GM23248 (cell line): ENCODE data around the gene SLIT2. TPM values are rescaled to one million over a fixed set of nuclear protein-coding genes. Genes with fewer than 3 reads are reported as not detected.

Experiments
- DNase-seq: peaks from one replicate; pipeline ENCODE4 v3.0.0-alpha.2; 2015
- H2AFZ ChIP-seq: fragments of 200-600 bp; sonication (generic); 2 replicates; pipeline ENCODE4 v1.6.1; 2016; ENCODE audit warnings: antibody characterized with exemption
- H3F3A ChIP-seq: fragments of 200-600 bp; sonication (generic); 2 replicates; pipeline ENCODE4 v1.6.1; 2016; ENCODE audit warnings: mild to moderate bottlenecking, antibody characterized with exemption, mixed run types; ENCODE audit not compliant: insufficient read depth
- H3K27ac ChIP-seq: fragments of 200-600 bp; sonication (generic); 2 replicates; pipeline ENCODE4 v1.5.1; 2016; ENCODE audit warnings: mild to moderate bottlenecking
- H3K27me3 ChIP-seq: fragments of 200-600 bp; sonication (generic); replicated peaks from 2 replicates; pipeline ENCODE4 v1.6.1; 2016; ENCODE audit warnings: mild to moderate bottlenecking; ENCODE audit not compliant: insufficient read depth
- H3K36me3 ChIP-seq: fragments of 200-600 bp; sonication (generic); 2 replicates; pipeline ENCODE4 v1.6.1; 2016; ENCODE audit warnings: low read depth, mild to moderate bottlenecking
- H3K4me1 ChIP-seq: fragments of 200-600 bp; sonication (generic); 2 replicates; pipeline ENCODE4 v1.6.1; 2016; ENCODE audit warnings: mild to moderate bottlenecking; ENCODE audit not compliant: insufficient read depth
- H3K4me2 ChIP-seq: fragments of 200-600 bp; sonication (generic); one replicate; pipeline ENCODE4 v1.6.1; 2016; ENCODE audit warnings: mild to moderate bottlenecking; ENCODE audit not compliant: unreplicated experiment
- H3K4me3 ChIP-seq: fragments of 200-600 bp; sonication (generic); 2 replicates; pipeline ENCODE4 v1.5.1; 2016; ENCODE audit warnings: mild to moderate bottlenecking
- H3K79me2 ChIP-seq: fragments of 200-600 bp; sonication (generic); 2 replicates; pipeline ENCODE4 v1.6.1; 2016; ENCODE audit warnings: mild to moderate bottlenecking; ENCODE audit not compliant: insufficient read depth
- H3K9ac ChIP-seq: fragments of 200-600 bp; sonication (generic); 2 replicates; pipeline ENCODE4 v1.6.1; 2016; ENCODE audit warnings: mild to moderate bottlenecking
- H3K9me2 ChIP-seq: fragments of 200-600 bp; sonication (generic); 2 replicates; pipeline ENCODE4 v1.6.1; 2016; ENCODE audit warnings: mixed run types, mild to moderate bottlenecking, moderate library complexity; ENCODE audit not compliant: insufficient read depth
- H3K9me3 ChIP-seq: fragments of 200-600 bp; sonication (generic); one replicate; pipeline ENCODE4 v1.6.1; 2017; ENCODE audit warnings: low read depth
- H4K20me1 ChIP-seq: fragments of 200-600 bp; sonication (generic); 2 replicates; pipeline ENCODE4 v1.6.0; 2016; ENCODE audit not compliant: insufficient read depth
- EZH2 ChIP-seq: fragments of 200-600 bp; sonication (generic); IDR thresholded peaks from 2 replicates; pipeline ENCODE4 v1.6.1; 2018; ENCODE audit warnings: antibody characterized with exemption, mild to moderate bottlenecking; ENCODE audit not compliant: insufficient read depth, poor library complexity, severe bottlenecking
- EZH2phosphoT487 ChIP-seq: fragments of 200-600 bp; sonication (generic); IDR thresholded peaks from 2 replicates; pipeline ENCODE4 v1.6.1; 2018; ENCODE audit warnings: antibody characterized with exemption, moderate library complexity, mild to moderate bottlenecking, low read depth; ENCODE audit not compliant: insufficient read depth
- WGBS, 2 experiments: methylation state at CpG; one replicate each; pipeline ENCODE4 v1.1.6; 2015 to 2017; ENCODE audit warnings: low lambda C conversion rate in 2 of 2, low coverage in 1 of 2; ENCODE audit errors: missing lambda C conversion rate in 2 of 2; 5-methylcytosine and 5-hydroxymethylcytosine counted together
- in situ Hi-C: fragments of 300-500 bp; cut with MboI; formaldehyde crosslinking; loops from 2 replicates; pipeline ENCODE4 v1.15.0; 2020
- polyA plus RNA-seq: library from polyadenylated mRNA; unstranded; fragments of >200 nt; fragmentation: Nextera tagmentation; extraction: Ambion mirVana; gene quantifications from 2 replicates; pipeline ENCODE4 v1.2.1, GENCODE V29; 2016
- total RNA-seq: library from RNA; depleted of rRNA; stranded (reverse); fragments of >200 nt; shearing (Covaris generic); gene quantifications from 2 replicates; pipeline ENCODE4 v1.2.3, GENCODE V29; 2014; rRNA removed

Gene SLIT2
- 23.0 and 24.9 TPM in 2 replicates for total RNA-seq
- polyA plus RNA-seq = 43.9 and 50.8 TPM in 2 replicates

- in situ Hi-C loops = loop anchor here (10.0 kb wide), 1 partner anchor 1017 kb away; no protein-coding TSS in a partner anchor
- peaks cover 29% of the 10 kb centered on the region for H3F3A ChIP-seq
- H3K9me2 ChIP-seq = no peaks in the 10 kb centered on the region
- TF ChIP-seq EZH2phosphoT487 (no peak), EZH2 (no peak)
- 2% methylated on average over 28 to 80 of the region's 85 CpGs for WGBS, 2 experiments
- no peaks in the 10 kb centered on the region for H3K9me3 ChIP-seq
- H3K27ac ChIP-seq = peak within 1 kb of the TSS; percentile 44
- no peaks in the 10 kb centered on the region for H3K36me3 ChIP-seq
- no peaks in the 10 kb centered on the region for H4K20me1 ChIP-seq
- peak within 1 kb of the TSS; percentile 77 for H3K9ac ChIP-seq
- peaks cover 49% of the 10 kb centered on the region for H3K79me2 ChIP-seq
- no peaks in the 10 kb centered on the region for H3K27me3 ChIP-seq
- H3K4me3 ChIP-seq = peak within 1 kb of the TSS; percentile 82
- DNase-seq = peak; percentile 88
- peak within 1 kb of the TSS; percentile 99 for H3K4me2 ChIP-seq
- peak within 1 kb of the TSS; percentile 85 for H2AFZ ChIP-seq
- peaks cover 34% of the 10 kb centered on the region for H3K4me1 ChIP-seq
These were observed at the start of gene SLIT2 for GRCh38 chr4:20251796-20252655. TSS of gene SLIT2 (plus strand) at chr4:20251905. CDS start at chr4:20253816, 1,911 bp downstream.

DNA sequence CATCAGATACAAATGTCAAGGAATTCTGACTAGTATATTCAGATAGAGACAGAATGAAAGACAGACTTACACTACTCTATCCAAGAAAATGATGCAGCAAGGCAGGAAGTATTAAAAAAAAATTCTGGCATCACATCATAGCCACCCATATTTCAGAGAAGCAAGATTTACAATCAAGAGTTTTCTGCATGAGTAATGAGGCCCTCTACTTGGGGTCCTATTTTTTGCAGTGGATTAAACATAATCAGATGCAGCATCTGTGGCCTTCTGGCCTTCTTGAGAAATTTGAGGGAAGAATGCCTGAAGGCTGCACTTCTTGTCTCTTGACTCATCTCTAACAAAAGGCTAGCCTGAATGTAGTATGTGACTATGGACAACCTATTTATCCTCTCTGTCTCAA lies 48.2 kb upstream of the SLIT2 start:
- no peak overlapping the region for H3K4me3 ChIP-seq
- H3K36me3 ChIP-seq = no peaks in the 10 kb centered on the region
- in situ Hi-C loops = no loop called here
- peaks cover 18% of the 10 kb centered on the region for H3K4me1 ChIP-seq
- peaks cover 25% of the 10 kb centered on the region for H3F3A ChIP-seq
- no peaks in the 10 kb centered on the region for H3K9me3 ChIP-seq
- H3K79me2 ChIP-seq = no peaks in the 10 kb centered on the region
- no peak overlapping the region for H2AFZ ChIP-seq
- H3K9ac ChIP-seq = no peak overlapping the region
- H4K20me1 ChIP-seq = no peaks in the 10 kb centered on the region
- H3K27me3 ChIP-seq = no peaks in the 10 kb centered on the region
- H3K9me2 ChIP-seq = no peaks in the 10 kb centered on the region
- TF ChIP-seq EZH2phosphoT487 = peak; percentile 83; the same call in 1 of the 2 replicates
- TF ChIP-seq EZH2 = no peak
- peak; percentile 92 for DNase-seq
- peak overlapping the region; percentile 51 for H3K27ac ChIP-seq
- peak overlapping the region; percentile 44 for H3K4me2 ChIP-seq

DNA sequence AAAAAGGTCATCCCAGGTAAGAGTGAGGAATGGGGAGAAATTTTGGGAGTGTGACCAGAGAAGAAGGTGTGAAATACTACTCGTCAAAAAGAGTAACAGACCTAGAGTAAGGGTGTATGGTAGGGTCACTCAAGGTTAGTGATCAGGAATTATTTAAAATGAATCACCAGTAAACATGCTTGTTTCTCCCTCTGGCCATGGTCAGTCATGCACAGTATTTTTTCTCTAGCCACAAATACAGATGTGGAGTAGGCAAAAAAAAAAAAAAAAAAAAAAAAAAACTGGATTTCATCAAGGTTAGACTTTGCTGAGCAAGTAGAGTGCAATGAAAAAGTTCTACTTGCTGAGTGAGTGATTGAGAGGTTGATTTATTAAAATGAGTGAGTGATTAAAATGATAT lies 34.2 kb upstream of the SLIT2 start:
- Histone ChIP-seq H3F3A (0 out of 2 replicates have a peak, but pooled peaks cover 4% of the 10 kb centered on the region), H3K4me1 (peaks cover 12% of the 10 kb centered on the region; the same call in 1 of the 2 replicates), H3K9me3 (no peaks in the 10 kb centered on the region), H3K27ac (no peak overlapping the region), H2AFZ (no peak overlapping the region), H4K20me1 (no peaks in the 10 kb centered on the region), H3K27me3 (no peaks in the 10 kb centered on the region), H3K4me2 (no peak overlapping the region), H3K9ac (no peak overlapping the region), H3K36me3 (no peaks in the 10 kb centered on the region), H3K9me2 (no peaks in the 10 kb centered on the region), H3K79me2 (no peaks in the 10 kb centered on the region), H3K4me3 (no peak overlapping the region)
- no peak for TF ChIP-seq EZH2
- no peak for TF ChIP-seq EZH2phosphoT487
- in situ Hi-C loops = no loop called here
- WGBS, 2 experiments = 0 to 4% methylated on average over 1 of the region's 1 CpG
- DNase-seq = peak; percentile 40

DNA sequence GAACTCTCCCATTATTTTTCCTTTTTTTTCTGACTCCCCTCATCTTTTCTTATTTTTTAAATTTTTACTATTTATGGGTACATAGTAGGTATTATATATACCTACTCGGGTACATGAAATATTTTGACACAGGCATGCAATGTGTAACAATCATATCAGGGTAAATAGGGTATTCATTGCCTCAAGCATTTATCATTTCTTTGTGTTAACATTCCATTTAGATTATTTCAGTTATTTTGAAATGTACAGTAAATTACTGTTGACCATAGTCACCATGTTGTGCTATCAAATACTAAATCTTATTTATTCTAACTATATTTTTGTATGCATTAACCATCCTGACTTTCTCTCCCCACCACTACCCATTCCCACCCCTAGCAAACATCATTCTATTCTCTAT lies 33.8 kb upstream of the SLIT2 start:
- TF ChIP-seq EZH2phosphoT487 (no peak), EZH2 (no peak)

More for the DNA sequence above, 33.8 kb upstream of the SLIT2 start:
- no peaks in the 10 kb centered on the region for H3K79me2 ChIP-seq
- H3K27me3 ChIP-seq = no peaks in the 10 kb centered on the region
- no peak overlapping the region for H2AFZ ChIP-seq
- in situ Hi-C loops = no loop called here
- H3K27ac ChIP-seq = no peak overlapping the region
- 27 to 30% methylated on average over 1 of the region's 1 CpG for WGBS, 2 experiments
- H3K4me3 ChIP-seq = no peak overlapping the region
- H3K4me1 ChIP-seq = peaks cover 12% of the 10 kb centered on the region; the same call in 1 of the 2 replicates
- H3K9ac ChIP-seq = no peak overlapping the region
- no peak for DNase-seq
- no peak overlapping the region for H3K4me2 ChIP-seq
- no peaks in the 10 kb centered on the region for H3K9me3 ChIP-seq
- H4K20me1 ChIP-seq = no peaks in the 10 kb centered on the region
- H3K9me2 ChIP-seq = no peaks in the 10 kb centered on the region
- H3K36me3 ChIP-seq = no peaks in the 10 kb centered on the region
- H3F3A ChIP-seq = 0 out of 2 replicates have a peak, but pooled peaks cover 4% of the 10 kb centered on the region
